Activated naive CD8-positive, alpha-beta T cell treated with anti-CD3 and anti-CD28 coated beads, Interleukin-2, amount 10 ng/mL, durations not matched to agents 7 days and 5 days (primary cell): ENCODE measurements around the gene SIVA1. TPM values are rescaled to one million over a fixed set of nuclear protein-coding genes. Genes with fewer than 3 reads are reported as not detected.

Experiments used
- ATAC-seq: fragments of 150-1000 bp; cut with Tn5 transposase; one replicate; pipeline ENCODE4 v1.10.0; 2021; ENCODE audit warnings: low read depth, moderate library complexity
- POLR2A ChIA-PET: fragments of 350-600 bp; sonication (Branson Sonifier 250); formaldehyde crosslinking; loops from one replicate; lab custom pipeline; 2021; ENCODE audit warnings: antibody characterized with exemption; lab: Charles Lee
- DNase-seq: peaks from one replicate; pipeline ENCODE4 v3.0.0; 2021
- H3K27ac Mint-ChIP-seq: one replicate; pipeline ENCODE4 v1.8.0; 2022; ENCODE audit warnings: mild to moderate bottlenecking, mixed read lengths
- H3K27me3 Mint-ChIP-seq: one replicate; pipeline ENCODE4 v1.8.0; 2022; ENCODE audit warnings: mild to moderate bottlenecking, moderate library complexity, mixed read lengths
- H3K36me3 Mint-ChIP-seq: one replicate; pipeline ENCODE4 v1.8.0; 2021; ENCODE audit warnings: mild to moderate bottlenecking, mixed read lengths
- H3K4me1 Mint-ChIP-seq: one replicate; pipeline ENCODE4 v1.8.0; 2021; ENCODE audit warnings: mixed read lengths
- H3K4me3 Mint-ChIP-seq: one replicate; pipeline ENCODE4 v1.8.0; 2022; ENCODE audit warnings: mild to moderate bottlenecking, moderate library complexity, mixed read lengths
- H3K9me3 Mint-ChIP-seq: one replicate; pipeline ENCODE4 v1.8.0; 2021; ENCODE audit warnings: mixed read lengths
- total RNA-seq, 2 experiments: library from RNA; stranded (reverse); gene quantifications; one replicate each; pipeline ENCODE4 v1.2.3, GENCODE V29; 2021

SIVA1 gene
- total RNA-seq, 2 experiments from 2014 or later: 110 to 126 TPM

DNA sequence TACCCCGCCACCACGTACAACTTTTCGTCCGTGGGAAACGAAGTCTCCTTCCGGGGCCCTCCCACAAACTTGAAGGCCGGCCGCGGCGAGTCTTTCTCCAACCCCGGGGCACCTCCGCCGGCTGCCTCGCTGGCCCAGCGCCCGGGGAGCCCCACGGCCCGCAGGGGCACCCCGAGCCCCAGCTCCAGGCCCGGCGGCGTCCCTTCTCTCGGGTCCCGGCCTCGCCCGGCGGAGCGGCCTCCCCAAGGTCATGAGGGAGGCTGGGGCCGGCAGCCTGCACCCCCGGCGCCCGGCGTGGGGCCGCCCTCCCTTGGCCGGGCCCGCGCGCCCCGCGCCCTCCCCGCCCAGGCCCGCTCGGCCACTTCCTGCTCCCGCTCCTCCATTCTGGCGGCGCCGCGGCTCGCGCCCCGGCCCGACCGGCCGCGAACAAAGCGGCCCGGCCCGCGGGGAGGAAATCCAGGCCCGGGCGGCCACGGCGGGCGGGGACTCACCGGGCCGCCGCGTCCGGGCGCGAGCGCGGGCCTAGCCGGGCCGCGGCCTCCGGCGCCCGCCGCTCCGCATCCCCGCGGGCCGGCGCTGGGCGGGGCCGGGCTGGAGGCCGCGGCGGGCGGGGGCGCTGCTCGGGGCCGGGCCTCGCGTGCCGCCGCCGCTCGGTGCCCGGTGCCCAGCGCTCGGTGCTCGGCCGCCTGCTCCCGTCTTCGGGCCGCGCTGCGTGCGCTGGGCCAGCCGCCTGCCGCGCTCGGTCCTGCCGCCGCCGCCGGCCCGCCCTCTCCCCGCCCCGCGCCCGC lies 42.2 kb downstream of the SIVA1 start, which contains the start of gene AKT1:
Gene AKT1 (minus strand): TSS at position 756 of the 788 bp plus-strand sequence. CDS start 3,105 bp downstream, outside the sequence.
- DNase-seq (peak; percentile 73), ATAC-seq (peak; percentile 46)
- Mint-ChIP-seq H3K27ac (peak within 1 kb of the TSS; percentile 77), H3K4me1 (peaks cover 23% of the 10 kb centered on the region), H3K9me3 (no peaks in the 10 kb centered on the region), H3K4me3 (peak within 1 kb of the TSS; percentile 93), H3K27me3 (peaks cover 6% of the 10 kb centered on the region), H3K36me3 (peaks cover 7% of the 10 kb centered on the region)
- POLR2A ChIA-PET: interaction anchor here (0.7 to 1.8 kb wide), 7 partner anchors 9 to 43 kb away, joined by 3 to 9 read pairs (median 4); partner anchors contain the start of gene SIVA1

DNA sequence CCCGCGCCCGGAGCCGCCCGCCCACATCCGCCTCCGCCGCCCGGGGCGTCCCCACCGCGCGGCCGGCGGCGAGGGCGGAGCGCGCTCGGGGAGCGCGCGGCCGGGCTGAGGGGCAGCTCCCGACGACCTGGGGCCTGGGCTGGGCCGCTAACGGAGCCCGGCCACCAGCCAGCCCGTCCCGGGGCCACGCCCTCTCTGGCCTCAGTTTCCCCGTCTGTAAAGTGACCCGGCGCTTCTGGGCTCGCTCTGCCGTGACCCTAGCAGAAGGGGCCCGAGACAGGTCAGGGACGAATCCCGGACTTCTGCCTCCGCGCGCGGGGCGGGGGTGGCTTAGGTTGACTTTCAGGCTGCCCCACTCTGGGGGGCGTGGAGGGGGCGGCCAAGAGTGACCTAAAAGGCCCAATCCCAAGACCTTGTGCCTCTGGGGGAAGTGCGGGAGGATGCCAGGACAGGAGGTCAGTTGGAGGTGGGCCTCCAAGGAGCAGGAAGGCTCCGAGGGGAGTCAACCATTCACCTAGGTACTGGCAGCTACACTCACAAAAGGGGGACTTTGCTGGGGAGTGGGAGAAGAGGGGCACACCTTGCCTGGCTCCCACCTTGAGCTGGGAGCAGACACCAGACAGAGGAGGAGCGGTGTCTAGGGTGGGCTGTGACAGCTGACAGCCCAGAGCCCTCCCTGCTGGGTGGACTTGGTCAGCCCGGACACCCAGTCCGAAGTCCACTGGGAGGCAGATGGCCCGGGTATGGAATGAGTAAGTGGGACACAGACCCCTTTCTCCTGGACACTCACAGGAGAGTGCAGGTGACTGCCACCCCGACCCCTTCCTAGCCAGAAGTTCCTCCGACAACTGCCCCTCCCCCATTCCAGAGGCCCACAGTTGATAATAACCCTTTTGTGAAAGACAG lies 43.1 kb downstream of the SIVA1 start:
- ATAC-seq: peak; percentile 40
- Mint-ChIP-seq H3K27me3 (peaks cover 6% of the 10 kb centered on the region), H3K4me3 (peak overlapping the region; percentile 58), H3K9me3 (no peaks in the 10 kb centered on the region), H3K4me1 (peaks cover 23% of the 10 kb centered on the region), H3K36me3 (peaks cover 7% of the 10 kb centered on the region), H3K27ac (peak overlapping the region; percentile 71)
- POLR2A ChIA-PET: interaction anchor here (0.6 to 1.8 kb wide), 3 partner anchors 19 to 31 kb away, joined by 3 to 6 read pairs (median 4); no protein-coding TSS in a partner anchor
- peak; percentile 80 for DNase-seq

DNA sequence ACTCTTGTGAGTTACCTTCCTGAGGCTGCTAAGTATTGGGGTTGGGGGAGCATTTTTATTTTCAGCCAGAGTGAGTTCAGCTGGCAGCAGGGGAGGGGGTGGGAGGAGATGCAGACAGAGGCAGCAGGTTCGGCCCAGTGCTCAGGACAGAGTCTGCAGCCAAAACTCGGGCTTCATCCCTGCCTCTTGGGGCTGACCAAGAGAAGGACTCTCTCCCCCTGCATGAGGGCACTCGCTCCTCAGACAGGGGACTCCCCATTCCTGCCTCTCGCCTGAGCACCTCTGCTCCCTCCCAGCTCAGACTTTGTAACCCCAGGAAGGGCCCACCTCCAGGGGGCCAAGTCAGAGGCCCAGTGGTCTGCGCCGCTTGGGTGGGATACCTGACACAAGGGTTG lies 43.7 kb downstream of the SIVA1 start:
- H3K4me3 Mint-ChIP-seq: peak overlapping the region; percentile 58
- H3K4me1 Mint-ChIP-seq: peaks cover 24% of the 10 kb centered on the region
- H3K36me3 Mint-ChIP-seq: peaks cover 4% of the 10 kb centered on the region
- POLR2A ChIA-PET: no interaction called here
- ATAC-seq: no peak
- H3K27me3 Mint-ChIP-seq: peaks cover 6% of the 10 kb centered on the region
- no peaks in the 10 kb centered on the region for H3K9me3 Mint-ChIP-seq
- DNase-seq: no peak
- H3K27ac Mint-ChIP-seq: no peak overlapping the region

DNA sequence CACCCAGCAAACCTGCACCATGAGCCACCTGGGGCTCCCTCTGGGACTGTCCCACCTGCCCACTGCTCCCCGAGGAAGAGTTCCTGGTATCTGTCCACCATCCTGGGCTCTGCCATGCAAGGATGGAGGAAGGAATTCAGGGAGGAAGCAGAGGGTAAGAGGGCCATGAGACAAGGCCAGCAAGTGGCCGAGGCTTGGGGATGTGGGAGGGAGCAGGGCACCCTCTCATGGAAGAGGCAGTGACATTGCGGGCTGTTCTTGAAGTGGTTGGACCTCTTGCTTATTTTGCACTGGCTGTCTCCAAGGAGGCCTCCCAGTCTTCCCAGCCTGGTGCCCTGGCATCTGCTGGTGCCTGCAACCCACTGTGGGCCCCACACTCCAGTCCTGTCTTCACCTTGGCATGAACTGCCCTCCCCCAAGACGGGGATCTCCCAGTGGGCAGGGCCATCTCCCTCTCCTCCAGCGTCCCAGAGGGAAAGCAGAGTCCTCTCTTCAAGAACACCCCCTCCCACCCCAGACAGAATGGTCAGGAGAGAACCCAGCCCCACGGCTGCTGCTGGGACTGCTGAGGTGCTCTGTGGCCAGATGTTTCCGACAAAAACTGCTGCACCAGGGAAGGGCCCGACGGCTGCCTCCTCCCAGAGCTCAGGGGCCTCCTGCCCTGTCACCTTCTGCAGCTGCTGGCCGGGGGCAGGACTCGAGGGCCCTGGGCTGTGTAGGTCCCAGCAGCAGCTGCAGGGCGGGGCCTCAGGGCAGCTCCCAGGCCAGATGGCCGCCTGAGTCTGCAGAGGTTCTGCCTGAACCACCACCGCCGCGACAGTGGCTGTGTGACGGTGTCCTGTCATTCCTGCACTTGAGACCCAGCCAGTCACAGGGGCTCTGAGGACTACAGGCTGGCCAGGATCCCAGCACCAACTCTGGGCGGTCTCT lies 44.4 kb downstream of the SIVA1 start:
- H3K4me3 Mint-ChIP-seq: no peak overlapping the region

DNA sequence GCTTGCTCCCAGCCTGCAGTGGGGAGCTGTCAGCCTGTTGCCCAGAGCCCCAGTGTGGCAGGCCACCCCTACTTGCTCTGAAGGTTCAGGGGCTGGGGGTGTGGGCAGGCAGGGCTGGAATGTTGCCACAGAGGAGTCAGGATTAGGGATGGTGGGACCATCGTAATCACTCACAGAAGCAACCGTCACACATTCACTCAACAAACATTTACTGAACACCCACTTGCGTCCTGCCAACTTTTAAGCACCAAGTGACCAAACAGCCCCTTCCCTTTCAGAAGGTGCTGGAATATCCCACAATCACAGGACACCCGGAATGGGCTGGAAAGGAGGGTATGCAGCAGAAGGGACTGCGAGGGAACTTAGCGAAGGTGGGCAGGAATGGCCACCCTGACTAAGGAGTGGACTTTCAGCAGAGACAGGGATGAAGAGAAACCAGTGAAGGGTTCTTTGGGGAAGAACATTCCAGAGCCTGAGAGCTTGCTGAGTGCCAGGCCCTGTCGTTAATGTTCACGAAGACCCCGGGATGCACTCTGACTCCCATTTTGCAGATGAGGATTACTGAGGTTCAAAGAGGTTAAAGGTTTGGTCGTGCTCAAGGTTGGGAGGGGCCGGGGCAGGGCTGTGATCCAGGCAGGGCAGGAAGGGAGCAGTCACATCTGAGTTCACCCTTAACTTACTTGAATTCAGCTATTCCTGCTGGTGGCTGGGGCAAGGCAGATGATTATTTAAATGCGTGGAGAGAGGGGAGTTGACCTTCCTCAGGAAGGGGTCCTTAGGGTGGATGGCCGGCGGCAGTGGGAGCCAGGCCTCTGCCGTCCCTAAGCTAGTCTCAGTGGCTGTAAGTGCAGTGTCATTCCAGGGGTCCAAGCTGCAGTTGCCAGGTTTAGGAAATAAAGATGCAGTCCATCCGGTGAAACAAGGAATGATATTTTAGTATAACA lies 45.6 kb downstream of the SIVA1 start:
- Mint-ChIP-seq H3K4me3 (peak overlapping the region; percentile 41), H3K36me3 (peaks cover 4% of the 10 kb centered on the region), H3K27ac (peak overlapping the region; percentile 43), H3K9me3 (no peaks in the 10 kb centered on the region), H3K27me3 (peaks cover 6% of the 10 kb centered on the region), H3K4me1 (peaks cover 24% of the 10 kb centered on the region)
- POLR2A ChIA-PET: interaction anchor here (0.8 to 1.7 kb wide), 4 partner anchors 19 to 46 kb away, joined by 3 read pairs; partner anchors contain the start of gene SIVA1
- ATAC-seq (no peak), DNase-seq (no peak)

More for the DNA sequence above, 44.4 kb downstream of the SIVA1 start:
- POLR2A ChIA-PET: interaction anchor here (1.1 kb wide), 2 partner anchors 20 to 27 kb away, joined by 3 read pairs; no protein-coding TSS in a partner anchor
- H3K36me3 Mint-ChIP-seq: peaks cover 4% of the 10 kb centered on the region
- H3K9me3 Mint-ChIP-seq: no peaks in the 10 kb centered on the region
- ATAC-seq (no peak), DNase-seq (no peak)
- H3K27ac Mint-ChIP-seq: no peak overlapping the region
- peaks cover 6% of the 10 kb centered on the region for H3K27me3 Mint-ChIP-seq
- peaks cover 24% of the 10 kb centered on the region for H3K4me1 Mint-ChIP-seq

DNA sequence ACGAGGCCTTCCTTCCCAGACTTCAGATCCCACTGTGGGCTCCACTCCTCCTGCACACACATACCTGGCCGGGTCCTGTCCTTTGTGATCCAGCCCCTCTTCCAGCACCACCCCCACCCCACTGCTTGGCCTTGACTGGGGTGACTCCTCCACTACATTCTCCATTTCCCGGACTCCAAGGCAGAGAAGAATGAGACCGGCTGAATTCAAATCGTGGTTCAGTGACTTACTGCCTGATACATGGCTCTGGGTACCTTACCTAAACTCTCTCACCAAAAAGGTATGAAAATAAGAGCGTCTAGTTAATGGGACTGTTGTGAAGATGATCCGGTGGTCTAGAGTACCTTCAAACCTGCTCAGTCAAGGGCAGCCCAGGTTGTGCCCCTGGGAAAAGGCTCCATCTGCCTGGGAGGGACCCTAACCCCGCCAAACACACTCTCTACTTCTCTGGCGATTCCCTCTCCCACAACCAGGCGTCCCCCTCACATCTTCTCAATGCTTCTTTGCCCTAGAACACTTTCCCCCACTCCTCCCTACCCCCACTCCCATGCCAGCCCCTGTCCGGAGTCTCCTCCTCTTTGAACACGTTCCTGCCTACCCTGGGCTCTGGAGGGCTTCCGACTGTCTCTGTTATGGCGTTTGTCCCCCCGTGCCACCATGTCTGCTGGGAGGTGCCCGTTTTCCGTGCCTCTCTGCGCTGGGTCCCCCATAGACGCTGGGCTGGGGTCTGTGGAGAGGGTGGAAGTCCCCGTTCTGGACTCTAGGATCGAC lies 46.5 kb downstream of the SIVA1 start:
- Mint-ChIP-seq H3K9me3 (no peaks in the 10 kb centered on the region), H3K27ac (peak overlapping the region; percentile 26), H3K27me3 (peaks cover 6% of the 10 kb centered on the region), H3K4me1 (peaks cover 17% of the 10 kb centered on the region), H3K36me3 (no peaks in the 10 kb centered on the region), H3K4me3 (peak overlapping the region; percentile 63)
- ATAC-seq (no peak), DNase-seq (no peak)
- POLR2A ChIA-PET: interaction anchor here (0.8 to 1.7 kb wide), 2 partner anchors 46 to 47 kb away, joined by 3 read pairs; partner anchors contain the start of gene SIVA1

DNA sequence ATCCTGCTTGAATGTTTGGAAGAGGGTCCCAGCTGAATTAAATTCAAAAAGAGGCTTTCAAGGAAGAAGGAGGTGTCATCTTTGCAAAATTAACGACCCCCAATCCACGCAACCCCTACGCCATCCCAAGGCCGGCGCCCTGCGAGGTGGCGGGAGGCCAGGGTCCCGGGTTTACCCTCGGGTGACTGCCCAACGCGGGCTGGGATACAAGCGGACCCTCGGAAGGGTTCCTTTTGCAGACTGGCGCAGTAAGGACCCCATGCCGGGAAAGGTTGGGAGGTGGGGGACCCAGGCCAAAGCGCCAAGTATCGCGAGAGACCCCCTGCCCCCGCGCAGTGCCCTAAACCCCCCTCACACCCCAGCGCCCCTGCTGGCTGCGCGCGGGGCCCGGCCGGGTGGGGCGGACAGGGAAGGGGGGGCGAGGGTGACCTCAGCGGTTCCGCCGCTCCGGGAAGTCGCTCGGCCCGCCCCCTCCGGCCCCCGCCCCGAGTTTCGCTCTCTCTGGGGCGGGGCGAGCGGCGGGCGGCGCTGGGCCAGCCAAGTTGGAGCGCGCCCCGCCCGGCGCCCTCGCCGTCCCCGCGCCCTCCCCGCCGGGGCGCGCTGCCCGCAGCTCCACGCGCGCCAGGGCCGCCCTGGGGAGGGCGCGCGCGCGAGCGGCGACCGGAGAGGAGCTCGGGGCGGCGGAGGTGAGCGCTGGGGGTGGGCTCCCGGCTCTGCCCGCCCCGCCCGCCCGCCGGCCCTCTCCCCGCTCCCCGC lies 47.2 kb downstream of the SIVA1 start:
- POLR2A ChIA-PET: interaction anchor here (0.6 to 1.7 kb wide), 11 partner anchors 13 to 501 kb away, joined by 3 to 8 read pairs (median 3); partner anchors contain the start of gene BRF1
- peak overlapping the region; percentile 63 for H3K4me3 Mint-ChIP-seq
- H3K27me3 Mint-ChIP-seq: peaks cover 6% of the 10 kb centered on the region
- peaks cover 15% of the 10 kb centered on the region for H3K4me1 Mint-ChIP-seq
- peak overlapping the region; percentile 26 for H3K27ac Mint-ChIP-seq
- H3K9me3 Mint-ChIP-seq: no peaks in the 10 kb centered on the region
- ATAC-seq (peak; percentile 74), DNase-seq (peak; percentile 88)
- H3K36me3 Mint-ChIP-seq: no peaks in the 10 kb centered on the region

DNA sequence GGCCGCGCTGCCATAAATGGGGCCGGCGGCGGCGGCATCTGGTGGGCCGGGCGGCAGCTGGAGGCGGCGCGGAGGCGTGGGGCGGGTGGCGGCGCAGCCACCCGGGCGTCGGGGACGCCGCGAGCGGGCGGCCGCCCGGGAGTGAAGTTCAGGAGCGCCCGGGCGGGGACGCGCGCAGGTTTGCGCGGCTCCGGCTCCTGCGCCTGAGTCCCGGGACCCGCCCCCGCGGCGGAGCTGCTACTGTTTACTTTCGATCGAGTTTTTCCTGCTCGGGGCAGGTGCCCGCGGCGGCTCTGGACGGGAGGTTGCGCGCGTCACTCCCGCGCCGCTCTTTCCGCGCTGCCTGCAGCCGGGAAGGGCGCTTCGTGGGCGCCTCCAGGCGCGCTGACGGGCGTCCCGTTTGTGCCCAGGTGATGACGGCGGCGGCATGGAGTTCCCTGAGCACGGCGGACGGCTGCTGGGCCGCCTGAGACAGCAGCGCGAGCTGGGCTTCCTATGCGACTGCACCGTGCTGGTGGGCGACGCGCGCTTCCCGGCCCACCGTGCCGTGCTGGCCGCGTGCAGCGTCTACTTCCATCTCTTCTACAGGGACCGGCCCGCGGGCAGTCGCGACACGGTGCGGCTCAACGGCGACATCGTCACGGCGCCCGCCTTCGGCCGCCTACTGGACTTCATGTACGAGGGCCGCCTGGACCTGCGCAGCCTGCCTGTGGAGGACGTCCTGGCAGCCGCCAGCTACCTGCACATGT lies 48.0 kb downstream of the SIVA1 start, which contains the start of gene ZBTB42:
Gene ZBTB42 (plus strand): TSS at position 331 of the 749 bp plus-strand sequence. CDS start 97 bp downstream, at position 428.
- Mint-ChIP-seq H3K27me3 (peaks cover 6% of the 10 kb centered on the region), H3K4me3 (peak within 1 kb of the TSS; percentile 90), H3K36me3 (no peaks in the 10 kb centered on the region), H3K9me3 (no peaks in the 10 kb centered on the region), H3K27ac (peak within 1 kb of the TSS; percentile 86), H3K4me1 (peaks cover 15% of the 10 kb centered on the region)
- ATAC-seq: peak; percentile 59
- peak; percentile 80 for DNase-seq
- POLR2A ChIA-PET: interaction anchor here (0.7 to 1.5 kb wide), 9 partner anchors 12 to 500 kb away, joined by 3 to 8 read pairs (median 4); partner anchors contain the start of gene BRF1

DNA sequence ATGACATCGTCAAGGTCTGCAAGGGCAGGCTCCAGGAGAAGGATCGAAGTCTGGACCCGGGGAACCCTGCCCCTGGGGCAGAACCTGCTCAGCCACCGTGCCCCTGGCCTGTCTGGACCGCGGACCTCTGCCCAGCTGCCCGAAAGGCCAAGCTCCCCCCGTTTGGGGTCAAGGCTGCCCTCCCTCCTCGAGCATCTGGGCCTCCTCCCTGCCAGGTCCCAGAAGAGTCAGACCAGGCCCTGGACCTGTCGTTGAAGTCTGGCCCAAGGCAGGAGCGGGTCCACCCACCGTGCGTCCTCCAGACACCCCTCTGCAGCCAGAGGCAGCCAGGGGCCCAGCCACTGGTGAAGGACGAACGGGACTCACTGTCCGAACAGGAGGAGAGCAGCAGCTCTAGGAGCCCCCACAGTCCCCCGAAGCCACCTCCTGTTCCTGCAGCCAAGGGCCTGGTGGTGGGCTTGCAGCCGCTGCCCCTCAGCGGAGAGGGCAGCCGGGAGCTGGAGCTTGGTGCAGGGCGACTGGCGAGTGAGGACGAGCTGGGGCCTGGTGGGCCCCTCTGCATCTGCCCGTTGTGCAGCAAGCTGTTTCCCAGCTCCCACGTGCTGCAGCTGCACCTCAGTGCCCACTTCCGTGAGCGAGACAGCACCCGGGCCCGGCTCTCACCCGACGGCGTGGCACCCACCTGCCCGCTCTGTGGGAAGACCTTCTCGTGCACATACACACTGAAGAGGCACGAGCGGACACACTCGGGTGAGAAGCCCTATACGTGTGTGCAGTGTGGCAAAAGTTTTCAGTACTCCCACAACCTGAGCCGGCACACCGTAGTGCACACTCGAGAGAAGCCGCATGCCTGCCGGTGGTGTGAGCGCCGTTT lies 48.8 kb downstream of the SIVA1 start:
- ATAC-seq: no peak

More for the DNA sequence above, 48.8 kb downstream of the SIVA1 start:
- Mint-ChIP-seq H3K9me3 (peaks cover 1% of the 10 kb centered on the region), H3K36me3 (no peaks in the 10 kb centered on the region), H3K27ac (peak overlapping the region; percentile 86), H3K4me3 (peak overlapping the region; percentile 90), H3K27me3 (peaks cover 6% of the 10 kb centered on the region), H3K4me1 (peaks cover 12% of the 10 kb centered on the region)
- no peak for DNase-seq
- POLR2A ChIA-PET: interaction anchor here (1.3 to 1.5 kb wide), 4 partner anchors 24 to 142 kb away, joined by 3 to 8 read pairs (median 4); no protein-coding TSS in a partner anchor
